Transverse colon (tissue), 4 donors: Measurements from ENCODE around the gene TP53I11. TPM values are rescaled to one million over a fixed set of nuclear protein-coding genes. Genes with fewer than 3 reads are reported as not detected.

Source experiments
- DNase-seq: peaks from one replicate; pipeline ENCODE4 v3.0.0-alpha.2; 2019
- H3K27ac ChIP-seq, 4 donors: fragments of 200-600 bp; sonication (generic); 2 replicates each; pipeline ENCODE4 v1.5.1; 2016 to 2018; ENCODE audit warnings: inconsistent platforms in 4 of 4
- H3K27me3 ChIP-seq: fragments of 200-600 bp; sonication (generic); 2 replicates; pipeline ENCODE4 v1.5.1; 2017; ENCODE audit warnings: inconsistent platforms
- H3K36me3 ChIP-seq, 4 donors: fragments of 200-600 bp; sonication (generic); 2 replicates each; pipeline ENCODE4 v1.5.1; 2017 to 2019; ENCODE audit warnings: inconsistent platforms in 4 of 4
- H3K4me1 ChIP-seq, 4 donors: fragments of 200-600 bp; sonication (generic); 2 replicates each; pipeline ENCODE4 v1.5.1; 2017 to 2020; ENCODE audit warnings: inconsistent platforms in 4 of 4
- H3K4me3 ChIP-seq, 4 donors: fragments of 200-600 bp; sonication (generic); 1 replicate in 1 of 4; 2 replicates in 3 of 4; pipeline versions ENCODE4 v1.5.1 to v1.6.1; 2017 to 2019; ENCODE audit warnings: inconsistent platforms in 4 of 4
- H3K9me3 ChIP-seq, 2 donors: fragments of 200-600 bp; sonication (generic); 2 replicates each; pipeline ENCODE4 v1.5.1; 2017 to 2019; ENCODE audit warnings: inconsistent platforms in 2 of 2
- CTCF ChIP-seq, 5 experiments: fragments of 200-600 bp in 3 of 5; fragments of 450-650 bp in 2 of 5; sonication (generic) in 3 of 5; IDR thresholded peaks; 1 replicate in 2 of 5; 2 replicates in 3 of 5; pipeline ENCODE4 v1.5.1; 2016 to 2017; ENCODE audit warnings: antibody characterized with exemption in 5 of 5, inconsistent platforms in 3 of 5, mild to moderate bottlenecking in 2 of 5, moderate library complexity in 1 of 5
- EP300 ChIP-seq: sonication (generic); formaldehyde crosslinking; IDR thresholded peaks from one replicate; pipeline ENCODE4 v1.6.1; 2017; ENCODE audit warnings: antibody characterized with exemption, low read depth
- POLR2A ChIP-seq: fragments of 450-650 bp; IDR thresholded peaks from one replicate; pipeline ENCODE4 v1.6.1; 2016; ENCODE audit warnings: antibody characterized with exemption, mild to moderate bottlenecking, moderate library complexity
- POLR2AphosphoS5 ChIP-seq, 3 donors: sonication (generic); formaldehyde crosslinking; IDR thresholded peaks; one replicate each; pipeline ENCODE4 v1.6.1; 2016; ENCODE audit warnings: antibody characterized with exemption in 3 of 3
- WGBS, 2 donors: methylation state at CpG; one replicate each; pipeline ENCODE4 v1.1.5; 2018; ENCODE audit warnings: low coverage in 1 of 2; 5-methylcytosine and 5-hydroxymethylcytosine counted together
- in situ Hi-C, 4 donors: fragments of 200-750 bp; cut with MboI; loops; one replicate each; pipeline versions ENCODE4 v1.15.0 to v1.15.1; 2017; ENCODE audit warnings: low sequenced_read_pairs in 3 of 4, low pct_ligation_motif_present in 1 of 4, low pct_unique_long_range_greater_than_20kb in 1 of 4
- intact Hi-C: fragments of 100-400 bp; cut with DNase I; formaldehyde crosslinking; loops from one replicate; pipeline ENCODE4 v1.15.1; 2023; ENCODE audit warnings: low total_unique reads
- total RNA-seq, 4 donors: library from RNA; depleted of rRNA; stranded (reverse); fragments of >200 nt; gene quantifications; one replicate each; pipeline ENCODE4 v1.1.0, GENCODE V29; 2016

Gene TP53I11
- total RNA-seq, 4 donors from 2014 or later = 41.5 to 90.0 (median 56.4) TPM

DNA sequence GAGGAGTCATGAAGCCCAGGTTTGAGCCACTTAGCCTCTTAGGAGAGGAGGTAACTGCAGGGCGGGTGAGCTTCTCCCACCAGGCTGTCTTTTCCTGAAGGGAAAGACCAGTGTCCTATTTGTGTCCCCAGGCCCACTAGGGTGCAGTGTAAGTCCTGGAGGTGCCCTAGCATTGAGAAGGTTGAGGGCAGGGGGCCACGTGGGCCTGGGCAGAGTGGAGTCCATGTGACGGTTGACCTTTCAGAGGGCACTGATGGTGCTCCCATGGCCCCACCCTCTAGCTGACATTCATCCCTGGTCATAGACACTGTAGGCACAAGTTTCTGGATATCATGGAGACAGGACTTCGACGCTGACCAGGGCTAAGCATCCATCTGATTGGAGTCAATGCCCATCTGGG, 44.1 kb upstream of the TP53I11 start:
- Histone ChIP-seq H3K4me1 (peaks cover 0 to 4% (median 0%) of the 10 kb centered on the region in 4 donors), H3K4me3 (no peak overlapping the region), H3K27me3 (no peaks in the 10 kb centered on the region), H3K36me3 (no peaks in the 10 kb centered on the region), H3K27ac (no peak overlapping the region), H3K9me3 (no peaks in the 10 kb centered on the region)
- 74% methylated on average over 4 of the region's 5 CpGs; no CpG with 5 or more reads in 1 of the 2 donors for WGBS, 2 donors
- no peak for DNase-seq
- in situ Hi-C loops = no loop called here
- intact Hi-C loops = no loop called here
- no peak for TF ChIP-seq EP300
- no peak for TF ChIP-seq POLR2A
- TF ChIP-seq CTCF (IDR thresholded peaks at IDR 0.05) = no peak
- no peak for TF ChIP-seq POLR2AphosphoS5 (IDR thresholded peaks at IDR 0.05)

- intact Hi-C loops (no loop called here), in situ Hi-C loops (no loop called here)
- no peak overlapping the region for H3K27ac ChIP-seq
These were observed 43.5 kb upstream of the TP53I11 start for GRCh38 chr11:44993971-44994704.

DNA sequence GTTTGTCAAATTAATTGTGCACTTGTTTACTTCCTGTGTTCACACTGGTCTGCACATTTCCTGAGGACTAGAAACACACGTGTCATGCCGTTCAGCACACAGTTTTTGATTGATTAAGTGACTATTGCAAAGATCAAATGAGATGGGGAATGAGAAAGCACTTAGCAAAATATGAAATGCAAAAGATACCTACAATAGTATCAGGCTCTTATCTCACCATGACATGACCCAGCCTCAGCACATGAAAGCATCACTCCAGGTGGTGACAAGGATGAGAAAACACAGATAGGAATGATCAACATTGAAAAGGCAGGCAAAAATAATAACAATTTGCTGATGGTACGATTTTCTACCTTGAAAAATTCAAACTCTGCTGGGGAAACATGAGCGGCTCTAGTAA, 42.1 kb upstream of the TP53I11 start:
- intact Hi-C loops = no loop called here
- WGBS, 2 donors = 75 to 80% methylated on average over 4 of the region's 4 CpGs
- Histone ChIP-seq H3K27me3 (no peaks in the 10 kb centered on the region), H3K4me3 (no peak overlapping the region), H3K27ac (no peak overlapping the region), H3K36me3 (no peaks in the 10 kb centered on the region), H3K9me3 (no peaks in the 10 kb centered on the region), H3K4me1 (peaks cover 0 to 4% (median 0%) of the 10 kb centered on the region in 4 donors)
- TF ChIP-seq EP300 (no peak), POLR2A (no peak), CTCF (IDR thresholded peaks at IDR 0.05) (no peak), POLR2AphosphoS5 (IDR thresholded peaks at IDR 0.05) (no peak)
- in situ Hi-C loops = no loop called here
- no peak for DNase-seq

More at GRCh38 chr11:44993971-44994704, 43.5 kb upstream of the TP53I11 start:
- H3K9me3 ChIP-seq = no peaks in the 10 kb centered on the region
- no peaks in the 10 kb centered on the region for H3K27me3 ChIP-seq
- no peaks in the 10 kb centered on the region for H3K36me3 ChIP-seq
- no peak overlapping the region for H3K4me3 ChIP-seq
- TF ChIP-seq CTCF (IDR thresholded peaks at IDR 0.05) (no peak), POLR2A (no peak), EP300 (no peak), POLR2AphosphoS5 (IDR thresholded peaks at IDR 0.05) (no peak)
- no peak for DNase-seq
- WGBS, 2 donors = 59 to 79% methylated on average over 3 to 10 of the region's 10 CpGs
- H3K4me1 ChIP-seq = peaks cover 0 to 4% (median 0%) of the 10 kb centered on the region in 4 donors

DNA sequence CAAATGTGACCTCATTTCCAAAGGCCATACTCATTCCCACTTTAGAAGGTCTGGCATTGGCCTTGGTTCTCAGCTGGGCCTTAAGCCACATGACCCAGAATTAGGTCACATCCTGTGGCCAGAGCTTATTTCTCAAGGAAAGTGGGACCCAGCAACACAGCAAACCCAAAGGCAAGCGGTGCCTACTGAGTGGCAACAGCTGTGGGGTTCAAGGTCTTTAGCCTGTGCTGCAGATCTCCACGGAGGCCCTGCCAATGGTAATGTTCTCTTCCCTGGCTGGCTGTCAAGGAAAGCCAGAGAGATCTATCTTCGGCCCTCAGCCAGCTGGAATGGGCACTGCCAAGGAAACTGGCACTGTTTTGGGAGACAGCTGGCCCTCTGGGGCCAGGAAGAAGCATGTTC, 41.5 kb upstream of the TP53I11 start:
- no peak overlapping the region for H3K27ac ChIP-seq
- no peaks in the 10 kb centered on the region for H3K27me3 ChIP-seq
- no peak overlapping the region for H3K4me3 ChIP-seq
- no peak for TF ChIP-seq CTCF (IDR thresholded peaks at IDR 0.05)
- TF ChIP-seq POLR2AphosphoS5 (IDR thresholded peaks at IDR 0.05) = no peak
- no peak for TF ChIP-seq EP300
- no peak for TF ChIP-seq POLR2A
- in situ Hi-C loops (no loop called here), intact Hi-C loops (no loop called here)
- DNase-seq = no peak
- H3K9me3 ChIP-seq = no peaks in the 10 kb centered on the region
- H3K4me1 ChIP-seq = peaks cover 0 to 4% (median 0%) of the 10 kb centered on the region in 4 donors
- no peaks in the 10 kb centered on the region for H3K36me3 ChIP-seq
- 82% methylated on average over 3 of the region's 3 CpGs; no CpG with 5 or more reads in 1 of the 2 donors for WGBS, 2 donors
